H9 (cell line): ENCODE results near the gene DUS4L. TPM values are rescaled to one million over a fixed set of nuclear protein-coding genes. Genes with fewer than 3 reads are reported as not detected.

Source experiments
- DNase-seq: peaks from one replicate; pipeline ENCODE4 v3.0.0-alpha.2; 2017
- H2AFZ ChIP-seq: one replicate; pipeline ENCODE4 v1.6.1; 2013; ENCODE audit warnings: mild to moderate bottlenecking, low read length, control low read depth, moderate library complexity
- H2AK5ac ChIP-seq: 2 replicates; pipeline ENCODE4 v1.6.1; 2013; ENCODE audit warnings: low read length, control low read depth, mixed read lengths; ENCODE audit not compliant: insufficient read length
- H2BK120ac ChIP-seq: one replicate; pipeline ENCODE4 v1.6.1; 2013; ENCODE audit warnings: low read depth, mild to moderate bottlenecking, low read length, control low read depth, inconsistent platforms; ENCODE audit not compliant: poor library complexity, severe bottlenecking
- H2BK12ac ChIP-seq: 2 replicates; pipeline ENCODE4 v1.6.1; 2013; ENCODE audit warnings: low read length, control low read depth, mixed read lengths, low read depth; ENCODE audit not compliant: insufficient read length
- H2BK15ac ChIP-seq: 2 replicates; pipeline ENCODE4 v1.6.1; 2013; ENCODE audit warnings: low read depth, low read length, control low read depth
- H2BK20ac ChIP-seq: one replicate; pipeline ENCODE4 v1.6.1; 2013; ENCODE audit warnings: low read depth, mild to moderate bottlenecking, low read length, control low read depth, inconsistent platforms; ENCODE audit not compliant: poor library complexity, severe bottlenecking
- H2BK5ac ChIP-seq: 2 replicates; pipeline ENCODE4 v1.6.1; 2013; ENCODE audit warnings: low read length, control low read depth, mixed read lengths; ENCODE audit not compliant: insufficient read length
- H3K14ac ChIP-seq: 2 replicates; pipeline ENCODE4 v1.6.1; 2013; ENCODE audit warnings: low read length, control low read depth; ENCODE audit not compliant: insufficient read depth
- H3K18ac ChIP-seq: 2 replicates; pipeline ENCODE4 v1.6.1; 2013; ENCODE audit warnings: low read depth, mild to moderate bottlenecking, mixed read lengths, low read length, control low read depth; ENCODE audit not compliant: insufficient read length
- H3K23ac ChIP-seq: 2 replicates; pipeline ENCODE4 v1.6.1; 2013; ENCODE audit warnings: low read length, control low read depth, mixed read lengths, low read depth; ENCODE audit not compliant: insufficient read length
- H3K23me2 ChIP-seq: 2 replicates; pipeline ENCODE4 v1.6.1; 2013; ENCODE audit warnings: low read depth, mild to moderate bottlenecking, mixed read lengths, low read length, control low read depth; ENCODE audit not compliant: insufficient read length, poor library complexity, severe bottlenecking
- H3K27ac ChIP-seq: 2 replicates; pipeline ENCODE4 v1.5.1; 2013; ENCODE audit warnings: low read length, control low read depth, mixed read lengths, low read depth; ENCODE audit not compliant: insufficient read length
- H3K27me3 ChIP-seq: 2 replicates; pipeline ENCODE4 v1.6.1; 2013; ENCODE audit warnings: low read length, control low read depth, inconsistent platforms; ENCODE audit not compliant: insufficient read depth
- H3K4ac ChIP-seq: 2 replicates; pipeline ENCODE4 v1.6.1; 2013; ENCODE audit warnings: low read depth, mild to moderate bottlenecking, control low read depth, inconsistent platforms, low read length, moderate library complexity
- H3K4me1 ChIP-seq: 2 replicates; pipeline ENCODE4 v1.6.1; 2013; ENCODE audit warnings: low read length, control low read depth, inconsistent platforms; ENCODE audit not compliant: insufficient read depth
- H3K4me2 ChIP-seq: 2 replicates; pipeline ENCODE4 v1.6.1; 2013; ENCODE audit warnings: low read length, control low read depth, mixed read lengths; ENCODE audit not compliant: insufficient read length, insufficient read depth
- H3K56ac ChIP-seq: 2 replicates; pipeline ENCODE4 v1.6.1; 2013; ENCODE audit warnings: low read depth, mild to moderate bottlenecking, mixed read lengths, low read length, control low read depth; ENCODE audit not compliant: insufficient read length
- H3K79me1 ChIP-seq: 2 replicates; pipeline ENCODE4 v1.6.1; 2013; ENCODE audit warnings: low read depth, mild to moderate bottlenecking, moderate library complexity, low read length, control low read depth, inconsistent platforms; ENCODE audit not compliant: insufficient read depth, poor library complexity, severe bottlenecking
- H3K79me2 ChIP-seq: 2 replicates; pipeline ENCODE4 v1.6.1; 2013; ENCODE audit warnings: low read length, control low read depth, inconsistent platforms; ENCODE audit not compliant: insufficient read depth
- H3K9ac ChIP-seq: 2 replicates; pipeline ENCODE4 v1.6.1; 2013; ENCODE audit warnings: low read length, control low read depth, mixed read lengths; ENCODE audit not compliant: insufficient read length; ENCODE audit errors: extremely low read depth
- H3K9me3 ChIP-seq: one replicate; pipeline ENCODE4 v1.6.1; 2013; ENCODE audit warnings: low read depth, low read length, inconsistent platforms; ENCODE audit not compliant: control insufficient read depth
- H3T11ph ChIP-seq: one replicate; pipeline ENCODE4 v1.6.1; 2013; ENCODE audit warnings: mild to moderate bottlenecking, low read length, control low read depth, inconsistent platforms
- H4K20me1 ChIP-seq: one replicate; pipeline ENCODE4 v1.6.1; 2013; ENCODE audit not compliant: control insufficient read depth, insufficient read length, insufficient read depth
- H4K5ac ChIP-seq: 2 replicates; pipeline ENCODE4 v1.6.1; 2013; ENCODE audit warnings: low read depth, mild to moderate bottlenecking, mixed read lengths, low read length, control low read depth; ENCODE audit not compliant: insufficient read length
- H4K8ac ChIP-seq: replicated peaks from 2 replicates; pipeline ENCODE4 v1.6.1; 2013; ENCODE audit warnings: low read length, control low read depth, mixed read lengths, low read depth; ENCODE audit not compliant: insufficient read length
- H4K91ac ChIP-seq: 2 replicates; pipeline ENCODE4 v1.6.1; 2013; ENCODE audit warnings: low read depth, mild to moderate bottlenecking, moderate library complexity, mixed read lengths, low read length, control low read depth; ENCODE audit not compliant: insufficient read length
- H3K27ac Mint-ChIP-seq, 3 experiments: 2 replicates in 2 of 3; 3 replicates in 1 of 3; pipeline ENCODE4 v1.8.0; 2020 to 2021; ENCODE audit warnings: mixed read lengths in 3 of 3, mild to moderate bottlenecking in 1 of 3, moderate library complexity in 1 of 3
- H3K27me3 Mint-ChIP-seq: 2 replicates; pipeline ENCODE4 v1.8.0; 2021; ENCODE audit warnings: low read depth, mild to moderate bottlenecking, moderate library complexity, mixed read lengths
- H3K36me3 Mint-ChIP-seq, 3 experiments: 2 replicates in 2 of 3; 3 replicates in 1 of 3; pipeline ENCODE4 v1.8.0; 2020 to 2021; ENCODE audit warnings: low read depth in 3 of 3, mixed read lengths in 3 of 3; ENCODE audit not compliant: insufficient read depth in 1 of 3
- H3K4me1 Mint-ChIP-seq, 2 experiments: 2 replicates each; pipeline ENCODE4 v1.8.0; 2020; ENCODE audit warnings: mixed read lengths in 2 of 2
- H3K4me3 Mint-ChIP-seq, 2 experiments: 2 replicates in 1 of 2; 3 replicates in 1 of 2; pipeline ENCODE4 v1.8.0; 2020 to 2021; ENCODE audit warnings: mild to moderate bottlenecking in 2 of 2, mixed read lengths in 2 of 2, moderate library complexity in 1 of 2
- H3K9me3 Mint-ChIP-seq, 2 experiments: 2 replicates in 1 of 2; 3 replicates in 1 of 2; pipeline ENCODE4 v1.8.0; 2020; ENCODE audit warnings: mild to moderate bottlenecking in 2 of 2, mixed read lengths in 2 of 2, moderate library complexity in 1 of 2
- WGBS: extraction: QIAGEN DNeasy Blood & Tissue Kit; methylation state at CpG from one replicate; pipeline ENCODE4 v1.1.7; 2013; ENCODE audit warnings: missing lambda C conversion rate, low lambda C conversion rate, mixed read lengths; ENCODE audit not compliant: insufficient read length; ENCODE audit errors: extremely low coverage; 5-methylcytosine and 5-hydroxymethylcytosine counted together
- total RNA-seq: library from RNA; stranded (reverse); gene quantifications from 2 replicates; pipeline ENCODE4 v1.2.1, GENCODE V29; 2021
- TF ChIP-seq, protein P1 (sequence below): fragments of 200-600 bp; sonication (generic); conservative IDR thresholded peaks from 3 replicates; pipeline ENCODE4 v1.8.0; 2021; ENCODE audit warnings: antibody characterized with exemption, mild to moderate bottlenecking

The DUS4L gene
- total RNA-seq, 1 experiment from 2014 or later, result 10.8 TPM

DNA sequence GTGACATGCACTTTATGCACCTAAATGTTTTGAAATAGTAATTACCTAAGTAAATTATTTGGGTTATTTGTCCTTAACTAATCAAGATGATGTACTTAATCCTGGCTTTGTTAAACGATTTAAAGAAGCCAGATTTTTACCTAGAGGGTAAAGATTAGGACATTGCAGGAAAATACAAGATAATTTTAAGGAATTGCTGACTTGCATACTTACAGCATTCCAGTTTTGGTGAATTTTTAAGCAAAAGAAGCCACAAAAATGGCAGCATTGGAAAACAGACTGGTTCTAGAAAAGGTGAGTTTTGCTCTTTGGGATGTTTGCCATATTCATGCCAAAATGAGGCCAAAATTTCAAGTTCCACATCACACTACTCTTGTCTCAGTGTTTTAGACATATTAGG lies 49.7 kb downstream of the DUS4L start:
- no peak overlapping the region for H3K23ac ChIP-seq
- no peak overlapping the region for H2BK20ac ChIP-seq
- H3K23me2 ChIP-seq, result no peaks in the 10 kb centered on the region
- H2BK5ac ChIP-seq, result no peak overlapping the region
- H3K79me1 ChIP-seq, result no peaks in the 10 kb centered on the region
- H3K56ac ChIP-seq, result no peak overlapping the region
- H2AFZ ChIP-seq, result no peak overlapping the region
- Mint-ChIP-seq H3K9me3 (no peaks in the 10 kb centered on the region), H3K27ac (no peak overlapping the region), H3K4me1 (no peaks in the 10 kb centered on the region), H3K27me3 (no peaks in the 10 kb centered on the region), H3K36me3 (peaks cover 0 to 5% (median 4%) of the 10 kb centered on the region in 3 experiments; a peak in 2 of 7 replicates), H3K4me3 (no peak overlapping the region)
- H3K14ac ChIP-seq, result no peak overlapping the region
- TF ChIP-seq, protein P1, sequence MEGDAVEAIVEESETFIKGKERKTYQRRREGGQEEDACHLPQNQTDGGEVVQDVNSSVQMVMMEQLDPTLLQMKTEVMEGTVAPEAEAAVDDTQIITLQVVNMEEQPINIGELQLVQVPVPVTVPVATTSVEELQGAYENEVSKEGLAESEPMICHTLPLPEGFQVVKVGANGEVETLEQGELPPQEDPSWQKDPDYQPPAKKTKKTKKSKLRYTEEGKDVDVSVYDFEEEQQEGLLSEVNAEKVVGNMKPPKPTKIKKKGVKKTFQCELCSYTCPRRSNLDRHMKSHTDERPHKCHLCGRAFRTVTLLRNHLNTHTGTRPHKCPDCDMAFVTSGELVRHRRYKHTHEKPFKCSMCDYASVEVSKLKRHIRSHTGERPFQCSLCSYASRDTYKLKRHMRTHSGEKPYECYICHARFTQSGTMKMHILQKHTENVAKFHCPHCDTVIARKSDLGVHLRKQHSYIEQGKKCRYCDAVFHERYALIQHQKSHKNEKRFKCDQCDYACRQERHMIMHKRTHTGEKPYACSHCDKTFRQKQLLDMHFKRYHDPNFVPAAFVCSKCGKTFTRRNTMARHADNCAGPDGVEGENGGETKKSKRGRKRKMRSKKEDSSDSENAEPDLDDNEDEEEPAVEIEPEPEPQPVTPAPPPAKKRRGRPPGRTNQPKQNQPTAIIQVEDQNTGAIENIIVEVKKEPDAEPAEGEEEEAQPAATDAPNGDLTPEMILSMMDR, result no peak
- H4K91ac ChIP-seq, result no peak overlapping the region
- no peak overlapping the region for H2BK120ac ChIP-seq
- no peaks in the 10 kb centered on the region for H3K27me3 ChIP-seq
- no peak for DNase-seq
- H4K8ac ChIP-seq, result no peak overlapping the region
- no peak overlapping the region for H3T11ph ChIP-seq
- no peak overlapping the region for H2BK12ac ChIP-seq
- no peak overlapping the region for H2AK5ac ChIP-seq
- H4K5ac ChIP-seq, result no peak overlapping the region
- H4K20me1 ChIP-seq, result no peaks in the 10 kb centered on the region
- no peak overlapping the region for H3K27ac ChIP-seq
- no peak overlapping the region for H3K18ac ChIP-seq
- H3K9ac ChIP-seq, result no peak overlapping the region
- no CpG with 5 or more reads among the region's 1 CpG for WGBS
- no peaks in the 10 kb centered on the region for H3K79me2 ChIP-seq
- no peak overlapping the region for H2BK15ac ChIP-seq
- no peak overlapping the region for H3K4ac ChIP-seq
- no peak overlapping the region for H3K4me2 ChIP-seq
- no peaks in the 10 kb centered on the region for H3K4me1 ChIP-seq
- H3K9me3 ChIP-seq, result no peaks in the 10 kb centered on the region
